HEK293 (cell line): Measurements from ENCODE around the gene XIRP2.

Experiments
- GLI2 ChIP-seq: fragments of 450-650 bp; formaldehyde crosslinking; IDR thresholded peaks from 2 replicates; pipeline ENCODE4; 2017; ENCODE audit warnings: missing biosample characterization, missing genetic modification characterization, low read depth, borderline replicate concordance
- SP2 ChIP-seq: fragments of 450-650 bp; formaldehyde crosslinking; IDR thresholded peaks from 2 replicates; pipeline ENCODE4 v1.5.1; 2016; ENCODE audit warnings: missing biosample characterization, missing genetic modification characterization
- TSHZ1 ChIP-seq: fragments of 450-650 bp; formaldehyde crosslinking; IDR thresholded peaks from 2 replicates; pipeline ENCODE4 v1.5.1; 2016; ENCODE audit warnings: missing biosample characterization, missing genetic modification characterization, borderline replicate concordance

GRCh38 chr2:167135706-167136105, 247.4 kb downstream of the XIRP2 start:
- TF ChIP-seq GLI2 (tag by site-specific recombination), result no peak
- no peak for TF ChIP-seq SP2 (tag by site-specific recombination)
- no peak for TF ChIP-seq TSHZ1 (tag by site-specific recombination)
